Stimulated activated CD8-positive, alpha-beta memory T cell treated with anti-CD3 and anti-CD28 coated beads, Interleukin-7, amount 100 ng/mL, for 1 hour (primary cell): ENCODE measurements around the gene ADH5.
"Not testable (repeated sequence)": the region's sequence is repeated elsewhere in the genome, so short reads cannot be mapped to it uniquely, and the experiment has no call there.

Experiments used
- DNase-seq, 2 donors: peaks; one replicate each; pipeline ENCODE4 v3.0.0-alpha.2; 2020; ENCODE audit warnings: low read depth in 2 of 2

ADH5 gene

GRCh38 chr4:99029852-99030251 lies 58.7 kb downstream of the ADH5 start:
- DNase-seq, result no peak

- DNase-seq, result no peak
These were observed 59.4 kb downstream of the ADH5 start for GRCh38 chr4:99029018-99029735.

GRCh38 chr4:99028187-99028586 lies 60.4 kb downstream of the ADH5 start:
- no peak for DNase-seq

- DNase-seq, result no peak
These were observed 61.3 kb downstream of the ADH5 start for GRCh38 chr4:99027304-99027703.

- no peak for DNase-seq
These were observed 63.1 kb downstream of the ADH5 start for GRCh38 chr4:99025506-99025905.

GRCh38 chr4:99024481-99025275 lies 63.9 kb downstream of the ADH5 start:
- DNase-seq, result no peak

- DNase-seq, result not testable (repeated sequence)
These were observed 64.8 kb downstream of the ADH5 start for GRCh38 chr4:99023800-99024251.

- no peak for DNase-seq
These were observed 66.0 kb downstream of the ADH5 start for GRCh38 chr4:99022566-99022965.

GRCh38 chr4:99021386-99021785 lies 67.2 kb downstream of the ADH5 start:
- no peak for DNase-seq
